PFSK-1 (cell line): ENCODE results near the gene DDX47. TPM values are rescaled to one million over a fixed set of nuclear protein-coding genes. Genes with fewer than 3 reads are reported as not detected.

Experiments
- FOXP2 ChIP-seq: optimal IDR thresholded peaks from 2 replicates; pipeline ENCODE3; 2011; ENCODE audit warnings: borderline replicate concordance, control low read depth, inconsistent platforms; ENCODE audit not compliant: insufficient read depth; ENCODE audit errors: extremely low read length, extremely low read depth
- POLR2AphosphoS5 ChIP-seq: IDR thresholded peaks from 2 replicates; pipeline ENCODE4 v1.6.1; 2012; ENCODE audit warnings: low read depth, mild to moderate bottlenecking, control low read depth, low read length, moderate library complexity
- SIN3A ChIP-seq: IDR thresholded peaks from 2 replicates; pipeline ENCODE4 v1.6.1; 2012; ENCODE audit warnings: mild to moderate bottlenecking, low read length, moderate library complexity, borderline replicate concordance; ENCODE audit not compliant: insufficient read depth
- TAF1 ChIP-seq: IDR thresholded peaks from 2 replicates; pipeline ENCODE4 v1.6.1; 2012; ENCODE audit warnings: low read length, control low read depth, borderline replicate concordance; ENCODE audit not compliant: insufficient read depth
- polyA plus RNA-seq: library from polyadenylated mRNA; unstranded; fragments of >200 nt; gene quantifications from one replicate; pipeline ENCODE4 v1.2.1, GENCODE V29; 2012; ENCODE audit warnings: low read depth, missing spikeins; ENCODE audit not compliant: insufficient read length
- TF ChIP-seq, protein P1 (sequence below), 2 experiments: IDR thresholded peaks; 2 replicates each; pipeline versions ENCODE4 v1.6.1 to v1.8.0; 2011 to 2012; ENCODE audit warnings: low read depth in 2 of 2, low read length in 2 of 2, control low read depth in 1 of 2, inconsistent platforms in 1 of 2, mild to moderate bottlenecking in 1 of 2, moderate library complexity in 1 of 2; ENCODE audit not compliant: insufficient read depth in 1 of 2

The DDX47 gene
- 30.3 TPM for polyA plus RNA-seq

GRCh38 chr12:12813120-12814101 lies at the start of gene DDX47:
Gene DDX47 (plus strand): TSS chr12:12813346. CDS start chr12:12813368, 22 bp downstream.
- 0 out of 2 replicates have a peak, but pooled peaks have one; percentile 10 for TF ChIP-seq SIN3A
- peak; percentile 99 for TF ChIP-seq TAF1
- peak; percentile 73; the same call in 1 of the 2 replicates for TF ChIP-seq POLR2AphosphoS5
- peak; percentile 70 for TF ChIP-seq FOXP2
- TF ChIP-seq, protein P1, sequence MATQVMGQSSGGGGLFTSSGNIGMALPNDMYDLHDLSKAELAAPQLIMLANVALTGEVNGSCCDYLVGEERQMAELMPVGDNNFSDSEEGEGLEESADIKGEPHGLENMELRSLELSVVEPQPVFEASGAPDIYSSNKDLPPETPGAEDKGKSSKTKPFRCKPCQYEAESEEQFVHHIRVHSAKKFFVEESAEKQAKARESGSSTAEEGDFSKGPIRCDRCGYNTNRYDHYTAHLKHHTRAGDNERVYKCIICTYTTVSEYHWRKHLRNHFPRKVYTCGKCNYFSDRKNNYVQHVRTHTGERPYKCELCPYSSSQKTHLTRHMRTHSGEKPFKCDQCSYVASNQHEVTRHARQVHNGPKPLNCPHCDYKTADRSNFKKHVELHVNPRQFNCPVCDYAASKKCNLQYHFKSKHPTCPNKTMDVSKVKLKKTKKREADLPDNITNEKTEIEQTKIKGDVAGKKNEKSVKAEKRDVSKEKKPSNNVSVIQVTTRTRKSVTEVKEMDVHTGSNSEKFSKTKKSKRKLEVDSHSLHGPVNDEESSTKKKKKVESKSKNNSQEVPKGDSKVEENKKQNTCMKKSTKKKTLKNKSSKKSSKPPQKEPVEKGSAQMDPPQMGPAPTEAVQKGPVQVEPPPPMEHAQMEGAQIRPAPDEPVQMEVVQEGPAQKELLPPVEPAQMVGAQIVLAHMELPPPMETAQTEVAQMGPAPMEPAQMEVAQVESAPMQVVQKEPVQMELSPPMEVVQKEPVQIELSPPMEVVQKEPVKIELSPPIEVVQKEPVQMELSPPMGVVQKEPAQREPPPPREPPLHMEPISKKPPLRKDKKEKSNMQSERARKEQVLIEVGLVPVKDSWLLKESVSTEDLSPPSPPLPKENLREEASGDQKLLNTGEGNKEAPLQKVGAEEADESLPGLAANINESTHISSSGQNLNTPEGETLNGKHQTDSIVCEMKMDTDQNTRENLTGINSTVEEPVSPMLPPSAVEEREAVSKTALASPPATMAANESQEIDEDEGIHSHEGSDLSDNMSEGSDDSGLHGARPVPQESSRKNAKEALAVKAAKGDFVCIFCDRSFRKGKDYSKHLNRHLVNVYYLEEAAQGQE (IDR thresholded peaks at IDR 0.05; ENCODE audit: insufficient read depth in 1 of 2, low read depth in 2 of 2, low read length in 2 of 2): 0 out of 4 replicates have a peak, but pooled peaks of 1 of the 2 experiments have one; percentile 16

DNA sequence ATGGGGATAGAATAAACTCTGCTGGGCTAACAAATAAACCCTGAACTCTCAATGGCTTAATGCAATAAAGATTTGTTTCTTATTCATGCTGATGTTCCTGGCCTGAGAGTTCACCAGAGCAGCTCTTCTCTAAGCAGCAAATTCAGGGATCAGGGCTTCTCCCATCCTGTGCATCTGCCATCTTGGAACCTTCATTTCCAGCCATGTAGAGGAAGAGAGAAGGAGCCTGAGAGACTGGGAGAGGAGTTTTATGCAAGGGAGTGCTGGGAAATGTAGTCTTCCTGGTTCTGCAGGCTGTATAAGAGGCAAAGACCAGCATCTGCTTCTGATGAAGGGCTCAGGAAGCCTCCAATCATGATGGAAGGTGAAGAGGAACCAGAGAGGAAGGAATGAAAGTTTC lies 48.3 kb upstream of the DDX47 start:
- TF ChIP-seq FOXP2: no peak
- no peak for TF ChIP-seq SIN3A
- TF ChIP-seq TAF1: no peak
- TF ChIP-seq, protein P1 (IDR thresholded peaks at IDR 0.05; ENCODE audit: insufficient read depth in 1 of 2, low read depth in 2 of 2, low read length in 2 of 2): no peak
- TF ChIP-seq POLR2AphosphoS5: no peak

DNA sequence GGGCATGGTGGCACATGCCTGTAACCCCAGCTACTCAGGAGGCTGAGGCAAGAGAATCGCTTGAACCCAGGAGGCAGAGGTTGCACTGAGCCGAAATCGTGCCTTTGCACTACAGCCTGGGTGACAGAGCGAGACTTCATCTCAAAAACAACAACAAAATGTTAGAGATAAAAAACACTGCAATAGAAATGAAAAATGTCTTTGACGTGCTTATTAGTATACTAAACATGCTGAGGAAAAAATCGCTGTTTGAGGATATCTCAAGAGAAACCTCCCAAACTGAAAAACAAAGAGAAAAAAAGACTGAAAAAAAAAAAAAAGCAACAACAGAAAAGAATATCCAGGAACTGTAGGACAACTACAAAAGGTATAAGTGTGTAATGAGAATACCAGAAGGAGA lies 42.9 kb upstream of the DDX47 start:
- TF ChIP-seq FOXP2: no peak

- TF ChIP-seq POLR2AphosphoS5: no peak
- TF ChIP-seq, protein P1 (IDR thresholded peaks at IDR 0.05; ENCODE audit: insufficient read depth in 1 of 2, low read depth in 2 of 2, low read length in 2 of 2): no peak
These were observed 38.4 kb upstream of the DDX47 start for GRCh38 chr12:12774791-12775190.

DNA sequence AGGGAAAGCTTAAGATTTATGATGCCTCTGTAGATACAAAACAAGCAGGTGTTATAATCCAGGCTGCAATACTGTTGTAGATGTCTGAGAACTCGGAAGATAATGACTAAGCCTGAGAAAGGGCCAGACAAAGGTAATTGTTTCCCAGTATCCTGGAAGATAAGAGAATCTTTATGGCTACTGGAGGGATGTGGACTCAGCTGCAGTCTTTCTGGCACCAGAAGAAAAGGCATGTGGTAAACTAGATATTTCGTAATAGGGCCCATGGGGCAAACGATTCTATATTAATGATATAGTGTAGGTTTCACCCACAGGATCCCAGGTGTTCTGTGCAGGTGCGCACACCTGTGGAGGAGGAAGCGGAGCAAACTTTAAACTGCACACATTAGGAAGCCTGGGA lies 36.9 kb upstream of the DDX47 start:
- TF ChIP-seq, protein P1 (IDR thresholded peaks at IDR 0.05; ENCODE audit: insufficient read depth in 1 of 2, low read depth in 2 of 2, low read length in 2 of 2): no peak
- TF ChIP-seq POLR2AphosphoS5 (no peak), TAF1 (no peak), SIN3A (no peak), FOXP2 (no peak)
